SK-N-DZ (cell line): Measurements from ENCODE around the gene ERCC5.

Source experiments
- DNase-seq: peaks from one replicate; pipeline ENCODE4 v3.0.0-alpha.2; 2015; ENCODE audit warnings: low spot score

ERCC5 gene

GRCh38 chr13:102839462-102839861 lies 6.4 kb upstream of the ERCC5 start:
- DNase-seq: no peak

GRCh38 chr13:102845289-102845629 lies 573 bp upstream of the ERCC5 start:
- no peak for DNase-seq

- peak; percentile 36 for DNase-seq
Observed at GRCh38 chr13:102846261-102847015, 606 bp downstream of the ERCC5 start.

GRCh38 chr13:102847272-102848234 lies 1.7 kb downstream of the ERCC5 start:
- DNase-seq: peak; percentile 28

- DNase-seq: no peak
Observed at GRCh38 chr13:102848956-102849355, 3.1 kb downstream of the ERCC5 start.

GRCh38 chr13:102852556-102852955 lies 6.7 kb downstream of the ERCC5 start:
- DNase-seq: no peak

GRCh38 chr13:102854675-102855074 lies 8.8 kb downstream of the ERCC5 start:
- no peak for DNase-seq

GRCh38 chr13:102856557-102856956 lies 10.7 kb downstream of the ERCC5 start:
- DNase-seq: no peak

GRCh38 chr13:102862624-102863210 lies 16.9 kb downstream of the ERCC5 start:
- no peak for DNase-seq

- no peak for DNase-seq
Observed at GRCh38 chr13:102863590-102863989, 17.8 kb downstream of the ERCC5 start.

GRCh38 chr13:102868366-102868936 lies 22.6 kb downstream of the ERCC5 start:
- DNase-seq: no peak

- DNase-seq: peak; percentile 7
Observed at GRCh38 chr13:102869948-102870676, 24.3 kb downstream of the ERCC5 start.

GRCh38 chr13:102870677-102871415 lies 25.0 kb downstream of the ERCC5 start:
- peak; percentile 58 for DNase-seq

GRCh38 chr13:102872131-102872530 lies 26.3 kb downstream of the ERCC5 start:
- no peak for DNase-seq

- no peak for DNase-seq
Observed at GRCh38 chr13:102872531-102872930, 26.7 kb downstream of the ERCC5 start.

GRCh38 chr13:102873653-102874052 lies 27.8 kb downstream of the ERCC5 start:
- no peak for DNase-seq

GRCh38 chr13:102875256-102875655 lies 29.4 kb downstream of the ERCC5 start:
- no peak for DNase-seq

GRCh38 chr13:102877303-102877702 lies 31.5 kb downstream of the ERCC5 start:
- DNase-seq: no peak

- DNase-seq: no peak
Observed at GRCh38 chr13:102878481-102878880, 32.6 kb downstream of the ERCC5 start.

GRCh38 chr13:102879793-102880499 lies 34.1 kb downstream of the ERCC5 start:
- no peak for DNase-seq
